Fibroblast of upper back skin (primary cell): ENCODE data around the gene GPR35.

ENCODE experiments used
- DNase-seq: peaks from one replicate; pipeline ENCODE4 v3.0.0-alpha.2; 2013

The GPR35 gene

DNA sequence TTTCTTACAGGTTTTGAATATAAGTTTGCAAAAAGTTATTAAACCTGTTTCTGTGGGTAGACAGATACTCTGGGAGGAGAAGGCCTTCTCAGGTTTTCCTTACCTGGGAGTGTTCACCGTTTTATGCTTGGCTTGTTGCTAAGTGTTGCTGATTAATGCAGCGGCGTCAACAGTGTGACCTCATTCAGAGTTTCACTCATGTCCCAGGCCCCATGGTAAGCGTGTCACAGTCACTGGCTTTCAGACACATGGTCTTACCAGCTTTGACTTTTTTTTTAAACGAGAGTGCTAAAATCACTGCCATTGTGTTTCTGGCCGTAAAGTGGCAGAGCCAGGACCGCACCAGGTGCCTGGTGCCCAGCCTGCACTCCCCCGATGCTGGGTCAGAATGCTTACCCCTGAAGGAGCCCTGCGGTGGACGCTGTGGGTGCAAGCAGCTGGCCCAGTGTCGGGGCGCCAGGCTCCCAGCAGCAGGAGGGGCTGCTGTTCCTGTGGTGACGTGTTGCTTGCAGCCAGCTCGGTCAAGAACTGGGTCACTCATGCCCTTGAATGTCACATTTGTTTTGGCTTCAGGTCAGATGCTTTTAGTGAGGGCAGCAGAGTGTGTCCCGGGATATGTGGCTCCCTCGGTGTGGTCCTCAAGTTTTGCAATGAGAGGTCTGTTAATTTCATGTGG is 35.3 kb upstream of the GPR35 start:
- DNase-seq, result no peak

DNA sequence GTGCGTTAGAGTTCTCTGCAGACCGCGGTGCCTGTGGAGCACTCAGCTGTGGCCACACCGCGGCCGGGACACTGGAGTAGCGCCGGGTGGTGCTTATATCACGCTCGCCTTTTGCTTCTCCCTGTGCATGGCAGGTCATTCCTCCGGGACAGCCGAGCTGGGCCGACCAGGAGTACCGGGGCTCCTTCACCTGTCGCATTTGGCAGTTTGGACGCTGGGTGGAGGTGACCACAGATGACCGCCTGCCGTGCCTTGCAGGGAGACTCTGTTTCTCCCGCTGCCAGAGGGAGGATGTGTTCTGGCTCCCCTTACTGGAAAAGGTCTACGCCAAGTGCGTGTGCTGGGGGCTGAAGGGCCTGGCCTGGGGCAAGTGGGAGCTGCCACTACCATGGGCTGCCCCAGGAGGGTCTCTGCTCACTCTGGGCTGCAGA is 34.6 kb upstream of the GPR35 start:
- DNase-seq, result no peak

DNA sequence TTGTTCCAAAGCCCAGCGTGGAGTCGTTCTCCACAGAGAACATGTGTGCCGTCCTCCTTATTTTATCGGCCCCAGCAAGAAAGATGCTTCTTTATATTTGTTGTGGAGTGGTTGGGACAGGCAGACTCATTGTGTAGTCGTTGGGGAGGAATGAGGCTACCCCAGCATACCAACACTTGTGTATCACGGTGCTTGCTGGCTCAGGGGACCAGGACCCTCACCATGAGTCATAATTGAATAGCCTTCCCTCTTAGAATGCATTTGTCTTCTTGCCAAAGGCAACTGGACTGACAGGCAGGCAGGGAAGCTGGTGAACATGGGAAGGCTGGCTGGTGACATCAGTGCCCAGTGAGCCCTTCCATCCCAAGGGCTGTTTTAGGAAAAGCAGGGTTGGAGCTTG is 34.1 kb upstream of the GPR35 start:
- peak; percentile 43 for DNase-seq

- DNase-seq, result no peak
Measured at GRCh38 chr2:240591784-240592183, 33.5 kb upstream of the GPR35 start.

- DNase-seq, result no peak
Measured at GRCh38 chr2:240593026-240593702, 32.1 kb upstream of the GPR35 start.

DNA sequence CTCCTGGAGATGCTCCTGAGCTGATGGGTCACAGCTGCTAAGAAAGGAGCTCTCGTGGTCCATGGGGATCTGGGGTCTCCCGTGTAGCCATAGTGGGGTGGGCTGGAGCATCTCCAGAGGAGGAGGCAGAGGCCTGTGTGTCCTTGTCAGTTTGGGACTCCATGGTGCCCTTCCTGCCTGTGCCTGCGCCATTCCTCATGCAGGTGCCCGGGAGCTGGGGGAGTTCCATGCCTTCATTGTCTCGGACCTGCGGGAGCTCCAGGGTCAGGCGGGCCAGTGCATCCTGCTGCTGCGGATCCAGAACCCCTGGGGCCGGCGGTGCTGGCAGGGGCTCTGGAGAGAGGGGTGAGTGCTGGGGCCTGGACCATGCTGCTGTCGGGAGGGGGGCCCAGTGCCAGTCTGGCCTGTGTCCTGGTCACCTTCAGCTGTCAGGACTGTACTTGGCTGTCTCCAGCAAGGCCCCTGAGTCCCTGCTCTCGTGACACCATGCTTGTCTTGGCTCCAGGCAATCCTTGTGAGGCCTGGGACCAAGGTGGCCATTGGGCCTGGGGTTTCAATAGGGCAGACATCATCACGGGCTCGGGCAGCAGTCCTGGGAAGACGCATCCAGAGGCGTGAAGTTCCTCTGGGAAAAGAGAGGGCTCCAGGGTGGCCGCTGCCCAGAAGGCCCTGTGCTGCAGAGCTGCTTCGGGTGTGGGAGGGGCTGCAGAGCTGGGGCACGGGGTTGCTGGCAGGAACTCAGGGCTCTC is 31.4 kb upstream of the GPR35 start:
- no peak for DNase-seq

- DNase-seq, result no peak
Measured at GRCh38 chr2:240594511-240595380, 30.5 kb upstream of the GPR35 start.

DNA sequence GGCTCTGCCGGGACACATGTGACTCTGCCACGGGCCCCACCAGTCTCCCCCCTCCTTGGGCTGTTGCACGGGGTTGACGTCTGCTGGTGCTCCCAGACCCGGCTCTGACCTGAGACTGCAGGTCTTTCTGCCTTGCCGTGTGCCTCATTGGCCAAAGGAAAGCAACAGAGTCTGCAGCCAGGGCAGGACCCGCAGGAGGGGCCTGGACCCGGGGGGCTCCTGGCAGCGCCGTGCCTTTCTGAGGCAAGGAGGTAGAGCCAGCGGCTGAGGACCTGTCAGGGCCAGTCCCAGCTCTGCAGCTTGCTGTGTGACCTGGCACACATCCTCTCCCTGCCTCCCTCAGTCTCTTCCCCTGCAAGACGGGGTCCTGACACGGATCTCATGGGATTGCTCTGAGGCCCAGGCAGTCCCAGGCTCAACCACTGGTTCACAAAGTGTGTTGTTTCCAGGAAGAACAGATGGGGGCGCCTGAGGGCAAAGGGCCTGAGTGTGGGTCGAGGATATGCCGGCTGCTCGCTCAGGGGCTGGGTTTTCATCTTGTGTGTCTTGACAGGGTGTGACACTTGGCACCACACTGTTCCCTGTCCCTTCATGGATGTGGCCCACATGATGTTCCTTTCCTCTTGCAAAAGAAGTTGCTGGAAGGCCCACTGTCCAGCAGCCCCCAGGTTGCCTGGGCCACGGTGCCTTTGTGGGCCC is 29.8 kb upstream of the GPR35 start:
- DNase-seq, result no peak

DNA sequence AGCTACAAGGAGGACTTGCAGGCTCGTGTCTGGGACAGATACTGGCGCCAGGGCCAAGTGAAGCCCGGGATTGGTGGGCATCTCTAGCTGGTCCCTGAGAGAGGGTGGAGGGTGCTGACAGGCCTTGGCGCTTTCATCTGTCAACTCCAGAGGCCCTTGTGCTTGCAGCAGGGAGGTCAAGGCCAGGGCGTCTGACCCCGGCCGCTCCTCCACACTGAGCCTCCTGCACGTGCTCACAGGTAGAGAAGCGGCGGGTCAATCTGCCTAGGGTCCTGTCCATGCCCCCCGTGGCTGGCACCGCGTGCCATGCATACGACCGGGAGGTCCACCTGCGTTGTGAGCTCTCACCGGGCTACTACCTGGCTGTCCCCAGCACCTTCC is 29.2 kb upstream of the GPR35 start:
- no peak for DNase-seq

- no peak for DNase-seq
Measured at GRCh38 chr2:240596491-240596931, 28.8 kb upstream of the GPR35 start.

- DNase-seq, result no peak
Measured at GRCh38 chr2:240597054-240597418, 28.2 kb upstream of the GPR35 start.

GRCh38 chr2:240597419-240598181 is 27.7 kb upstream of the GPR35 start:
- no peak for DNase-seq

GRCh38 chr2:240598311-240598911 is 26.9 kb upstream of the GPR35 start:
- no peak for DNase-seq

- no peak for DNase-seq
Measured at GRCh38 chr2:240599141-240599583, 26.1 kb upstream of the GPR35 start.

DNA sequence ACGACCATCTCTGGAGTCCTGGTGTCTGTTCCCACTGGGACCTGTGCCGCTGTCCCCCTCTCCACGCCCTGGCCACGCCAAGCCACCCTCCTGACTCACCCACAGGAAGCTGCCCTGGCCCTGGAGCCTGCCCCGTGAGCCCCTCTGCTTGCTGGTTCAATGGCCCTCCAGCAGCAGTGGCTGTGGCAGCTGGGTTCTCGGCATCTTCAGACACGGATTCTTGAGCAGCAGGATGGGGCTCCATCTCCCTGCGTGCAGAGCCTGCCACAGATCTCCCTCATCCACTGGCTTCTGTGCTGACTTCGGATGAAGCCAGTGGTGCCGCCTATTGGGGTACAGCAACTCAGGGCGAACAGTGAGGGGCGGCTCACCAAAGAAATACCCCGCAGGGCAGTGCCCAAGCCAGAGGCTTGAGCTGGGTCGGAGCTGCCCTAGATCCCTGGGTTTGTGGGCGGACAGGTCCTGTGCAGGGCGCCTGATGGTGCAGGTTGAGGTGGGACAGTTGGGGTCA is 24.8 kb upstream of the GPR35 start:
- no peak for DNase-seq

DNA sequence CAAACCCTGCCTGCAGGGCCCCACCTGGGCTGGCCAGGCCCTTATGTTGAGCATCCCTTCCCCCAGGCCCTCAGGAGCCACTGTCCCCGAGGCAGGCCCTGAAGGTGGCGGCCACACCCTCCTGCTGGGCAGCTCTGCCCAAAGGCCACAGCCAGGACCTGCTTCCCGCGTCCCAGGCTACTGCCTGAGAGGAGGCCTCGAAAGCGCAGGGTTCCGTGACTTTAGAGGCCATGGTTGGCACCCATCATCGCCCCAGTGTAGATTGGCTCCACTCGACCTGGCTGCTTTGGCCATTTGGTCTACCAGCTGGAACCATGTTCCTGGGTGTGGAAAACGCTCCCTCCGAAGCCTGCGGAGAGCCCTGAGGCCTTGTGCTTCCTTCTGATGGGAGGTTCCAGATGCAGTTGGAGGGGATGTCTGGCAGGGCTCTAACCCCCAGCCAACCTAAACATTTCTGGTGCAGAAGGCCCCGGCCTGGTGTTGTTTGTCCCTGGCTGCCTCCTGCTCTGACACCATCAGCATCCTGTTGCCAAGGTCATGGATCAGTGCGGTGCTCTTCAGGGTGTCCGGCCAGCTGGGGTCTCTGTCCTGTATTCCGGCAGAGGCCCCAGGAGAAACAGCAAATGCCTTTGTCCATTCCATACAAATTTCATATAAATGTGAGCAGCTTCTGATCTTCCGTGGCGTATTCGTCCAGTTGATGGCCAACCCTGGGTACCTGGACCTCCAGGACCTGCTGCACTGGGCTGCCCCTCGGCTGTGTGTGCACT is 24.0 kb upstream of the GPR35 start:
- no peak for DNase-seq

GRCh38 chr2:240601831-240602160 is 23.5 kb upstream of the GPR35 start:
- no peak for DNase-seq

DNA sequence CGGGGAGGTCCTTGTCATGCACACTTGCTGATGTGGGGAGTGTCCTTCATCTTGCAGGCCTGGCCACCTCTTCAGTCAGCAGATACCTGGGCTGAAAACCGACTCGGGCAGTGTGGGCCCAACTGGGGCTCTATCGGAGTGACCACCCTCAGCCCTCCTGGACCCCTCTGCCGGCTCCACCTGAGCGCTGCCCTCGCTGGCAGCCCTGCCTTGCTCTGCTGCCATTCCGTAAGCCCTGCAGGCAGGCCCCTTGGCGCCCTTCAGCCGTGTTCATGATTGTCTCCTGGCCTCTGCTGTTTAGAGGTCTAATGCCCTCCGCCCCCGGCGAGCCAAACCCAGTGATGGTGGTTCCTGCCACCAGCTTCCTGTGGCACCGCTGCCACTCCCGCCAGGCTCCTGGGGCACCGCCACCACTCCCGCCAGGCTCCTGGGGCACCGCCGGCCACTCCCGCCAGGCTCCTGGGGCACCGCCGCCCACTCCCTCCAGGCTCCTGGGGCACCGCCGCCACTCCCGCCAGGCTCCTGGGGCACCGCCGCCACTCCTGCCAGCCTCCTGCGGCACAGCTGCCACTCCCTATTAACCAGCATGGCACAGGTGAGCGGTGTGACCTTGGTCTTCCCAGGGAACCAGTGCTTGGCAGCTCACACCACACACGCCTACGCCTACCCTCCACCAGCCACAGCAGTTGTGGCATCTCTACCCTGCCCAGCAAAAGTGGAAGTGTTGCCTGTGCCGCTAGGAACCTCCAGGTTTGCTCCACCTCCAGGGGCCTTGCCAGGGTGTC is 22.8 kb upstream of the GPR35 start:
- DNase-seq, result no peak

GRCh38 chr2:240603081-240603835 is 22.0 kb upstream of the GPR35 start:
- no peak for DNase-seq
